ENCODE results near the gene PDGFB.

The PDGFB gene

GRCh38 chr22:39253435-39254070, 8.8 kb upstream of the PDGFB start:
- DNase-seq (ENCODE audit: low spot score) = no peak

GRCh38 chr22:39252461-39253434, 8.0 kb upstream of the PDGFB start:
- no peak for DNase-seq (ENCODE audit: low spot score)

GRCh38 chr22:39251762-39252460, 7.1 kb upstream of the PDGFB start:
- no peak for DNase-seq (ENCODE audit: low spot score)

GRCh38 chr22:39250838-39251237, 6.1 kb upstream of the PDGFB start:
- no peak for DNase-seq (ENCODE audit: low spot score)

GRCh38 chr22:39250131-39250530, 5.3 kb upstream of the PDGFB start:
- no peak for DNase-seq (ENCODE audit: low spot score)

GRCh38 chr22:39249086-39249704, 4.4 kb upstream of the PDGFB start:
- DNase-seq (ENCODE audit: low spot score) = no peak

GRCh38 chr22:39248254-39248653, 3.5 kb upstream of the PDGFB start:
- no peak for DNase-seq (ENCODE audit: low spot score)

GRCh38 chr22:39247361-39247760, 2.6 kb upstream of the PDGFB start:
- no peak for DNase-seq (ENCODE audit: low spot score)

GRCh38 chr22:39246690-39247332, 2.0 kb upstream of the PDGFB start:
- DNase-seq (ENCODE audit: low spot score) = no peak

GRCh38 chr22:39246217-39246616, 1.4 kb upstream of the PDGFB start:
- no peak for DNase-seq (ENCODE audit: low spot score)

GRCh38 chr22:39245130-39246039, 603 bp upstream of the PDGFB start:
- DNase-seq (ENCODE audit: low spot score) = no peak

- no peak for DNase-seq (ENCODE audit: low spot score)
These were observed 666 bp downstream of the PDGFB start for GRCh38 chr22:39244136-39244495.

GRCh38 chr22:39243439-39244135, 1.2 kb downstream of the PDGFB start:
- DNase-seq (ENCODE audit: low spot score) = no peak

- DNase-seq (ENCODE audit: low spot score) = no peak
These were observed 2.0 kb downstream of the PDGFB start for GRCh38 chr22:39242595-39243438.

GRCh38 chr22:39241794-39242594, 2.8 kb downstream of the PDGFB start:
- no peak for DNase-seq (ENCODE audit: low spot score)

GRCh38 chr22:39240831-39241793, 3.7 kb downstream of the PDGFB start:
- peak; percentile 24 for DNase-seq (ENCODE audit: low spot score)
